BLaER1 treated with 17β-estradiol and CSF1 and Interleukin-3, amounts not matched to agents 10 nM and 100 nM (cell line): ENCODE results near the gene IWS1.

Experiments
- H3K27ac ChIP-seq, 11 experiments: shearing (Covaris generic); formaldehyde crosslinking; 2 replicates each; pipeline ENCODE4 v1.8.1; 2022
- H3K27me3 ChIP-seq, 11 experiments: shearing (Covaris generic); formaldehyde crosslinking; 2 replicates each; pipeline ENCODE4 v1.8.1; 2022
- H3K36me3 ChIP-seq, 11 experiments: shearing (Covaris generic); formaldehyde crosslinking; 2 replicates each; pipeline ENCODE4 v1.8.1; 2022
- H3K4me1 ChIP-seq, 10 experiments: shearing (Covaris generic); formaldehyde crosslinking; 2 replicates each; pipeline ENCODE4 v1.8.1; 2022
- H3K4me2 ChIP-seq, 11 experiments: shearing (Covaris generic); formaldehyde crosslinking; 2 replicates each; pipeline ENCODE4 v1.8.1; 2022
- H3K4me3 ChIP-seq, 10 experiments: shearing (Covaris generic); formaldehyde crosslinking; 2 replicates each; pipeline ENCODE4 v1.8.1; 2022
- H3K9ac ChIP-seq, 11 experiments: shearing (Covaris generic); formaldehyde crosslinking; 2 replicates each; pipeline ENCODE4 v1.8.1; 2022
- H3K9me3 ChIP-seq, 11 experiments: shearing (Covaris generic); formaldehyde crosslinking; replicated peaks in 1 of 11; 2 replicates each; pipeline ENCODE4 v1.8.1; 2022
- H4K20me1 ChIP-seq, 11 experiments: shearing (Covaris generic); formaldehyde crosslinking; 2 replicates each; pipeline ENCODE4 v1.8.1; 2022
- Cebpa-rat ChIP-seq, 11 experiments: shearing (Covaris generic); IDR thresholded peaks; 2 replicates each; pipeline ENCODE4 v1.8.1; 2022

The IWS1 gene

GRCh38 chr2:127437781-127438726 is 88.2 kb downstream of the IWS1 start:
- no peak overlapping the region for H3K27ac ChIP-seq
- no peaks in the 10 kb centered on the region for H4K20me1 ChIP-seq
- peaks cover 0 to 4% (median 0%) of the 10 kb centered on the region in 10 experiments; a peak in 1 of 20 replicates for H3K4me1 ChIP-seq
- H3K9ac ChIP-seq: no peak overlapping the region
- H3K4me3 ChIP-seq: no peak overlapping the region
- no peaks in the 10 kb centered on the region; a peak in 1 of 22 replicates for H3K36me3 ChIP-seq
- no peak for TF ChIP-seq Cebpa-rat (IDR thresholded peaks at IDR 0.05)
- no peak overlapping the region for H3K4me2 ChIP-seq
- H3K9me3 ChIP-seq: peaks cover 12 to 26% (median 21%) of the 10 kb centered on the region in 11 experiments; a peak in 20 of 22 replicates
- H3K27me3 ChIP-seq: no peaks in the 10 kb centered on the region

- Histone ChIP-seq H3K9ac (no peak overlapping the region), H3K4me2 (peak overlapping the region in 1 of 11 experiments; percentile 2; a peak in 1 of 22 replicates), H3K4me1 (peaks cover 0 to 4% (median 0%) of the 10 kb centered on the region in 10 experiments; a peak in 1 of 20 replicates), H3K4me3 (no peak overlapping the region), H4K20me1 (no peaks in the 10 kb centered on the region), H3K27me3 (no peaks in the 10 kb centered on the region), H3K36me3 (no peaks in the 10 kb centered on the region; a peak in 1 of 22 replicates), H3K9me3 (peaks cover 12 to 26% (median 21%) of the 10 kb centered on the region in 11 experiments; a peak in 20 of 22 replicates), H3K27ac (no peak overlapping the region)
- no peak for TF ChIP-seq Cebpa-rat (IDR thresholded peaks at IDR 0.05)
Measured at GRCh38 chr2:127437056-127437455, 89.2 kb downstream of the IWS1 start.

- no peak for TF ChIP-seq Cebpa-rat (IDR thresholded peaks at IDR 0.05)
- no peaks in the 10 kb centered on the region; a peak in 1 of 22 replicates for H3K36me3 ChIP-seq
- no peak overlapping the region for H3K9ac ChIP-seq
- H3K9me3 ChIP-seq: peaks cover 0 to 4% (median 1%) of the 10 kb centered on the region in 11 experiments; a peak in 7 of 22 replicates
- H3K4me2 ChIP-seq: no peak overlapping the region
- peaks cover 0 to 4% (median 0%) of the 10 kb centered on the region in 10 experiments; a peak in 1 of 20 replicates for H3K4me1 ChIP-seq
- H3K4me3 ChIP-seq: no peak overlapping the region
- no peaks in the 10 kb centered on the region for H3K27me3 ChIP-seq
- H3K27ac ChIP-seq: no peak overlapping the region
- H4K20me1 ChIP-seq: no peaks in the 10 kb centered on the region
Measured at GRCh38 chr2:127434515-127434914, 91.8 kb downstream of the IWS1 start.

- Histone ChIP-seq H3K36me3 (no peaks in the 10 kb centered on the region; a peak in 1 of 22 replicates), H3K4me1 (no peaks in the 10 kb centered on the region), H3K27me3 (no peaks in the 10 kb centered on the region), H3K9ac (no peak overlapping the region), H3K27ac (no peak overlapping the region), H3K4me3 (no peak overlapping the region), H4K20me1 (no peaks in the 10 kb centered on the region), H3K9me3 (no peaks in the 10 kb centered on the region), H3K4me2 (no peak overlapping the region)
- no peak for TF ChIP-seq Cebpa-rat (IDR thresholded peaks at IDR 0.05)
Measured at GRCh38 chr2:127431408-127432023, 94.8 kb downstream of the IWS1 start.
